Activated T-cell treated with anti-CD3 and anti-CD28 coated beads for 24 hours (primary cell): ENCODE results near the gene ANKRD2.
"Not testable (repeated sequence)": the region's sequence is repeated elsewhere in the genome, so short reads cannot be mapped to it uniquely, and the experiment has no call there.

ENCODE experiments used
- DNase-seq: peaks from one replicate; pipeline ENCODE4 v3.0.0-alpha.2; 2020; ENCODE audit warnings: low read depth

ANKRD2 gene

GRCh38 chr10:97573672-97574071 is 1.1 kb downstream of the ANKRD2 start:
- DNase-seq = no peak

- no peak for DNase-seq
These were observed 2.0 kb downstream of the ANKRD2 start for GRCh38 chr10:97574374-97575126.

- DNase-seq = no peak
These were observed 2.6 kb downstream of the ANKRD2 start for GRCh38 chr10:97575127-97575668.

- not testable (repeated sequence) for DNase-seq
These were observed 3.9 kb downstream of the ANKRD2 start for GRCh38 chr10:97576487-97576886.

- no peak for DNase-seq
These were observed 5.1 kb downstream of the ANKRD2 start for GRCh38 chr10:97577701-97578100.

- no peak for DNase-seq
These were observed 5.7 kb downstream of the ANKRD2 start for GRCh38 chr10:97578171-97578844.

GRCh38 chr10:97580421-97581367 is 8.1 kb downstream of the ANKRD2 start:
- DNase-seq = no peak

GRCh38 chr10:97582169-97582568 is 9.6 kb downstream of the ANKRD2 start:
- no peak for DNase-seq

GRCh38 chr10:97583476-97583875 is 10.9 kb downstream of the ANKRD2 start:
- DNase-seq = no peak

GRCh38 chr10:97584060-97584797 is 11.7 kb downstream of the ANKRD2 start, which contains the start of gene HOGA1:
Gene HOGA1, plus strand, starts transcription at chr10:97584389. Its CDS starts 315 bp downstream, at chr10:97584704.
- no peak for DNase-seq

GRCh38 chr10:97584798-97585438 is 12.3 kb downstream of the ANKRD2 start:
- DNase-seq = no peak

GRCh38 chr10:97585439-97585811 is 12.8 kb downstream of the ANKRD2 start:
- DNase-seq = no peak

- DNase-seq = no peak
These were observed 14.6 kb downstream of the ANKRD2 start for GRCh38 chr10:97587183-97587582.

GRCh38 chr10:97589479-97589878 is 16.9 kb downstream of the ANKRD2 start, which contains the start of gene C10orf62:
Gene C10orf62, plus strand, starts transcription at chr10:97589721. Its CDS starts 177 bp downstream, at chr10:97589898.
- DNase-seq = no peak

GRCh38 chr10:97590082-97590747 is 17.6 kb downstream of the ANKRD2 start:
- no peak for DNase-seq

GRCh38 chr10:97590748-97591495 is 18.3 kb downstream of the ANKRD2 start:
- no peak for DNase-seq

GRCh38 chr10:97593421-97593820 is 20.8 kb downstream of the ANKRD2 start:
- DNase-seq = no peak

GRCh38 chr10:97596101-97597082 is 23.8 kb downstream of the ANKRD2 start:
- DNase-seq = no peak
